ENCODE data around the gene ADGRA3.

DNA sequence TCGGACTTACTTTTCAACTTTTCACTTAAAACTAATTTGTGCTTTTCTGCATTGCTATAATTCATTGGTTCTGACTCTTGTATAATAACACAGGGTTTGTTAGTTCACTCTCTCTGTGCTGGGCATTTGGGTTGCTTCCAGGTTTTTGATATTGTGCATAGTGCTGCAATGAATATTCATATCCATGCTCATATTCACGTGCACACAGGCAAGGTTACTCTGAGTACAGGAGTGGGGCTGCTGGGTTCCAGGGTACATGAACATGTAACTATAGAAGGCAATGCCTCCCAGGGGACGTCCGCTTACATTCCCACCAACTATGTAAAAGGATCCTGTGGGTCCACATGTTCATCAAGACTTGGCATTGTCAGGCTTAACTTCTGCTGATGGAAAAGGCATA lies 117.2 kb downstream of the ADGRA3 start:
- TF ChIP-seq, protein P1, sequence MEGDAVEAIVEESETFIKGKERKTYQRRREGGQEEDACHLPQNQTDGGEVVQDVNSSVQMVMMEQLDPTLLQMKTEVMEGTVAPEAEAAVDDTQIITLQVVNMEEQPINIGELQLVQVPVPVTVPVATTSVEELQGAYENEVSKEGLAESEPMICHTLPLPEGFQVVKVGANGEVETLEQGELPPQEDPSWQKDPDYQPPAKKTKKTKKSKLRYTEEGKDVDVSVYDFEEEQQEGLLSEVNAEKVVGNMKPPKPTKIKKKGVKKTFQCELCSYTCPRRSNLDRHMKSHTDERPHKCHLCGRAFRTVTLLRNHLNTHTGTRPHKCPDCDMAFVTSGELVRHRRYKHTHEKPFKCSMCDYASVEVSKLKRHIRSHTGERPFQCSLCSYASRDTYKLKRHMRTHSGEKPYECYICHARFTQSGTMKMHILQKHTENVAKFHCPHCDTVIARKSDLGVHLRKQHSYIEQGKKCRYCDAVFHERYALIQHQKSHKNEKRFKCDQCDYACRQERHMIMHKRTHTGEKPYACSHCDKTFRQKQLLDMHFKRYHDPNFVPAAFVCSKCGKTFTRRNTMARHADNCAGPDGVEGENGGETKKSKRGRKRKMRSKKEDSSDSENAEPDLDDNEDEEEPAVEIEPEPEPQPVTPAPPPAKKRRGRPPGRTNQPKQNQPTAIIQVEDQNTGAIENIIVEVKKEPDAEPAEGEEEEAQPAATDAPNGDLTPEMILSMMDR (IDR thresholded peaks at IDR 0.05; ENCODE audit: low read length), result no peak
- no peak for TF ChIP-seq EZH2 (optimal IDR thresholded peaks at IDR 0.05; ENCODE audit: low read depth, low read length)
